WTC11 (cell line): ENCODE data around the gene DDIT4. TPM values are rescaled to one million over a fixed set of nuclear protein-coding genes. Genes with fewer than 3 reads are reported as not detected.

Source experiments
- CREB1 ChIP-seq: sonication (generic); formaldehyde crosslinking; IDR thresholded peaks from 2 replicates; pipeline ENCODE4 v1.8.0; 2023; ENCODE audit warnings: mild to moderate bottlenecking, missing genetic modification reagents
- CREM ChIP-seq: sonication (generic); formaldehyde crosslinking; IDR thresholded peaks from 2 replicates; pipeline ENCODE4 v1.8.1; 2022; ENCODE audit warnings: mild to moderate bottlenecking, missing genetic modification reagents, moderate library complexity
- E2F1 ChIP-seq: sonication (generic); formaldehyde crosslinking; IDR thresholded peaks from 2 replicates; pipeline ENCODE4 v1.8.0; 2022; ENCODE audit warnings: mild to moderate bottlenecking, missing genetic modification reagents
- E2F4 ChIP-seq: sonication (generic); formaldehyde crosslinking; IDR thresholded peaks from 2 replicates; pipeline ENCODE4 v1.8.1; 2022; ENCODE audit warnings: low read depth, mild to moderate bottlenecking, moderate library complexity, missing genetic modification reagents, borderline replicate concordance
- E2F5 ChIP-seq: sonication (generic); formaldehyde crosslinking; IDR thresholded peaks from 2 replicates; pipeline ENCODE4 v1.8.1; 2022; ENCODE audit warnings: mild to moderate bottlenecking, moderate library complexity, missing genetic modification reagents
- ELF4 ChIP-seq: sonication (generic); formaldehyde crosslinking; IDR thresholded peaks from 2 replicates; pipeline ENCODE4 v1.8.1; 2022; ENCODE audit warnings: low read depth, mild to moderate bottlenecking, moderate library complexity, missing genetic modification reagents
- FOXJ3 ChIP-seq: sonication (generic); formaldehyde crosslinking; IDR thresholded peaks from 2 replicates; pipeline ENCODE4 v1.9.0; 2021; ENCODE audit warnings: missing genetic modification reagents, mild to moderate bottlenecking, borderline replicate concordance
- MAX ChIP-seq: sonication (generic); formaldehyde crosslinking; IDR thresholded peaks from 2 replicates; pipeline ENCODE4 v1.8.0; 2022; ENCODE audit warnings: mild to moderate bottlenecking, missing genetic modification reagents
- MXD4 ChIP-seq: fragments of 250-450 bp; sonication (Bioruptor Pico); IDR thresholded peaks from 2 replicates; pipeline ENCODE4 v1.8.0; 2021; ENCODE audit warnings: mild to moderate bottlenecking, moderate library complexity, borderline replicate concordance
- NFE2L1 ChIP-seq: sonication (generic); formaldehyde crosslinking; IDR thresholded peaks from 2 replicates; pipeline ENCODE4 v1.8.1; 2023; ENCODE audit warnings: missing genetic modification reagents
- PRDM15 ChIP-seq: sonication (generic); formaldehyde crosslinking; IDR thresholded peaks from 2 replicates; pipeline ENCODE4 v1.8.0; 2022; ENCODE audit warnings: missing genetic modification reagents
- RELA ChIP-seq: sonication (generic); formaldehyde crosslinking; IDR thresholded peaks from 2 replicates; pipeline ENCODE4 v1.8.1; 2022; ENCODE audit warnings: missing genetic modification reagents, mild to moderate bottlenecking, borderline replicate concordance
- SP1 ChIP-seq: sonication (generic); formaldehyde crosslinking; conservative IDR thresholded peaks from 2 replicates; pipeline ENCODE4 v1.8.1; 2022; ENCODE audit warnings: missing genetic modification reagents
- TP53 ChIP-seq: sonication (generic); formaldehyde crosslinking; IDR thresholded peaks from 2 replicates; pipeline ENCODE4 v1.8.1; 2023; ENCODE audit warnings: mild to moderate bottlenecking, missing genetic modification reagents
- USF1 ChIP-seq: sonication (generic); formaldehyde crosslinking; IDR thresholded peaks from 2 replicates; pipeline ENCODE4 v1.8.0; 2022; ENCODE audit warnings: mild to moderate bottlenecking, missing genetic modification reagents
- ZMAT4 ChIP-seq: fragments of 250-450 bp; sonication (Bioruptor Pico); IDR thresholded peaks from 2 replicates; pipeline ENCODE4 v1.9.0; 2021; ENCODE audit warnings: mild to moderate bottlenecking
- ZNF263 ChIP-seq: sonication (generic); formaldehyde crosslinking; IDR thresholded peaks from 2 replicates; pipeline ENCODE4 v1.8.1; 2022; ENCODE audit warnings: low read depth, mild to moderate bottlenecking, moderate library complexity, missing genetic modification reagents
- ZNF281 ChIP-seq: sonication (generic); formaldehyde crosslinking; IDR thresholded peaks from 2 replicates; pipeline ENCODE4 v1.8.0; 2023; ENCODE audit warnings: mild to moderate bottlenecking, missing genetic modification reagents
- ZNF512 ChIP-seq: sonication (generic); formaldehyde crosslinking; IDR thresholded peaks from 2 replicates; pipeline ENCODE4 v1.8.1; 2022; ENCODE audit warnings: missing genetic modification reagents, borderline replicate concordance
- ZSCAN18 ChIP-seq: fragments of 250-450 bp; sonication (Bioruptor Pico); IDR thresholded peaks from 2 replicates; pipeline ENCODE4 v2.1.2; 2022; ENCODE audit warnings: mild to moderate bottlenecking, moderate library complexity
- total RNA-seq: library from RNA; stranded (reverse); gene quantifications from 3 replicates; pipeline ENCODE4 v1.2.3, GENCODE V29; 2021

DDIT4 gene
- total RNA-seq, 1 experiment from 2014 or later = 118 TPM

GRCh38 chr10:72273410-72274212 is at the start of gene DDIT4 (continued):
- TF ChIP-seq E2F4 (CRISPR knock-in tag) (no peak), MAX (CRISPR knock-in tag) (peak; percentile 70; the same call in 1 of the 2 replicates), CREB1 (CRISPR knock-in tag) (no peak), ZNF281 (CRISPR knock-in tag) (no peak; the same call in 1 of the 2 replicates), MXD4 (CRISPR knock-in tag) (no peak), E2F1 (CRISPR knock-in tag) (no peak), CREM (no peak; the same call in 1 of the 2 replicates), ZSCAN18 (CRISPR knock-in tag) (no peak), PRDM15 (CRISPR knock-in tag) (no peak), FOXJ3 (CRISPR knock-in tag) (no peak), RELA (no peak), ELF4 (CRISPR knock-in tag) (no peak), ZNF263 (no peak), E2F5 (CRISPR knock-in tag) (peak; percentile 30; the same call in 1 of the 2 replicates), SP1 (CRISPR knock-in tag) (peak; percentile 90), ZMAT4 (CRISPR knock-in tag) (peak; percentile 89), NFE2L1 (peak; percentile 67; the same call in 1 of the 2 replicates), TP53 (CRISPR knock-in tag) (no peak), ZNF512 (CRISPR knock-in tag) (no peak), USF1 (CRISPR knock-in tag) (no peak; the same call in 1 of the 2 replicates)
